Smooth muscle cell (in vitro differentiated cells): ENCODE data around the gene MYH11. TPM values are rescaled to one million over a fixed set of nuclear protein-coding genes. Genes with fewer than 3 reads are reported as not detected.
"Not testable (repeated sequence)": the region's sequence is repeated elsewhere in the genome, so short reads cannot be mapped to it uniquely, and the experiment has no call there.

Experiments
- DNase-seq: peaks from one replicate; lab custom pipeline; 2025; ENCODE audit not compliant: unreplicated experiment; lab: John Stamatoyannopoulos, UW
- H2AFZ ChIP-seq: fragments of 200-600 bp; sonication (generic); 2 replicates; pipeline ENCODE4 v1.6.0; 2016; ENCODE audit warnings: antibody characterized with exemption, low read depth, mild to moderate bottlenecking
- H3F3A ChIP-seq: fragments of 200-600 bp; sonication (generic); 2 replicates; pipeline ENCODE4 v1.6.0; 2017; ENCODE audit warnings: antibody characterized with exemption, low read depth
- H3K27ac ChIP-seq: fragments of 200-600 bp; sonication (generic); 2 replicates; pipeline ENCODE4 v1.5.1; 2016; ENCODE audit warnings: low read depth, mild to moderate bottlenecking
- H3K27me3 ChIP-seq: fragments of 200-600 bp; sonication (generic); 2 replicates; pipeline ENCODE4 v1.6.1; 2016; ENCODE audit warnings: low read depth, mild to moderate bottlenecking
- H3K36me3 ChIP-seq: fragments of 200-600 bp; sonication (generic); 2 replicates; pipeline ENCODE4 v1.5.1; 2016; ENCODE audit warnings: low read depth
- H3K4me1 ChIP-seq: fragments of 200-600 bp; sonication (generic); 2 replicates; pipeline ENCODE4 v1.5.1; 2016; ENCODE audit warnings: low read depth
- H3K4me2 ChIP-seq: fragments of 200-600 bp; sonication (generic); 2 replicates; pipeline ENCODE4 v1.6.0; 2016; ENCODE audit warnings: mild to moderate bottlenecking
- H3K4me3 ChIP-seq: fragments of 200-600 bp; sonication (generic); 2 replicates; pipeline ENCODE4 v1.5.1; 2016; ENCODE audit warnings: mild to moderate bottlenecking
- H3K79me2 ChIP-seq: fragments of 200-600 bp; sonication (generic); 2 replicates; pipeline ENCODE4 v1.6.0; 2016; ENCODE audit warnings: low read depth, mild to moderate bottlenecking
- H3K9ac ChIP-seq: fragments of 200-600 bp; sonication (generic); 2 replicates; pipeline ENCODE4 v1.6.0; 2016; ENCODE audit warnings: low read depth
- H3K9me3 ChIP-seq: fragments of 200-600 bp; sonication (generic); replicated peaks from 2 replicates; pipeline ENCODE4 v1.5.1; 2016; ENCODE audit warnings: low read depth
- H4K20me1 ChIP-seq: fragments of 200-600 bp; sonication (generic); 2 replicates; pipeline ENCODE4 v1.6.0; 2016; ENCODE audit warnings: low read depth
- WGBS: methylation state at CpG from one replicate; pipeline ENCODE4 v1.1.7; 2016; ENCODE audit warnings: low lambda C conversion rate; 5-methylcytosine and 5-hydroxymethylcytosine counted together
- polyA plus RNA-seq: library from polyadenylated mRNA; unstranded; fragments of >200 nt; fragmentation: Nextera tagmentation; extraction: Ambion mirVana; gene quantifications from 2 replicates; pipeline ENCODE4 v1.2.1, GENCODE V29; 2016
- total RNA-seq: library from RNA; depleted of rRNA; stranded (reverse); fragments of >200 nt; gene quantifications from 2 replicates; pipeline ENCODE4 v1.2.3, GENCODE V29; 2014
- TF ChIP-seq, protein P1 (sequence below): fragments of 200-600 bp; sonication (generic); IDR thresholded peaks from 2 replicates; pipeline ENCODE4 v1.5.1; 2017; ENCODE audit warnings: borderline replicate concordance, mild to moderate bottlenecking, antibody characterized with exemption; ENCODE audit not compliant: insufficient read depth, poor library complexity, severe bottlenecking

MYH11 gene
- total and polyA plus RNA-seq, 2 experiments from 2014 or later, result 0.58 TPM; not detected in 1

DNA sequence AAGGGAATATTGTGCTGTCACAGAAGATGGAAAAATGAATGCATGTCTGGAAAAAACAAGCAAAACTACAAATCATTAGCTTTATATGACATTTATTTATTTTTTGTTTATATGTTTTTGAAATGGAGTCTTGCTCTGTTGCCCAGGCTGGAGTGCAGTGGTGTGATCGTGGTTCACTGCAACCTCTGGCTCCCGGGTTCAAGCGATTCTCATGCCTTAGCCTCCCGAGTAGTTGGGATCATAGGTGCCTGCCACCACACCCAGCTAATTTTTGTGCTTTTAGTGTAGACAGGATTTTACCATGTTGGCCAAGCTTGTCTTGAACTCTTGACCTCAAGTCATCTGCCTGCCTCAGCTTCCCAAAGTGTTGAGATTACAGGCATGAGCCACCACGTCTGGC lies 198.3 kb downstream of the MYH11 start:
- H4K20me1 ChIP-seq, result peaks cover 72% of the 10 kb centered on the region
- 97% methylated on average over 5 of the region's 5 CpGs for WGBS

DNA sequence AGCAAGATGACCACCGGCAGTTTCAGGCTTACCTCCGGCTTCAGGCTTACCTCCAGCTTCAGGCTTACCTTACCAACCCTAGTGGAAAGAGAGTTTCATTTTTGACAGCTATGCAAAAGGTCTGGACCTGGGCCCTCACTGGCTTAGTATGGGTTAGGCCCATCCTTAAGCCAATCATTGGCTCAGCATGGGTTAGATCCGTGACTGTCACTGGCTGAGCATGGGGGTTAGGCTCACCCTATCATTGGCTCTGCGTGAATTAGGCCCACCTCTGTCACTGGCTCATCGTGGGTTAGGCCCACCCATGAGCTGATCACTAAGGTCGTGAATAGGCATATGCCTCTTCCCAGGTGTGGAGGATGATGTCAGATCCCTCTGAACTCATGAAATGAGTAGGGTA lies 198.7 kb downstream of the MYH11 start:
- no peak overlapping the region for H3K27ac ChIP-seq
- no peak overlapping the region for H2AFZ ChIP-seq
- no peaks in the 10 kb centered on the region for H3K36me3 ChIP-seq
- no peaks in the 10 kb centered on the region for H3K4me1 ChIP-seq
- no peaks in the 10 kb centered on the region for H3K9me3 ChIP-seq
- no peak overlapping the region for H3K4me3 ChIP-seq
- peaks cover 64% of the 10 kb centered on the region for H3K79me2 ChIP-seq
- no peaks in the 10 kb centered on the region for H3K27me3 ChIP-seq
- TF ChIP-seq, protein P1, sequence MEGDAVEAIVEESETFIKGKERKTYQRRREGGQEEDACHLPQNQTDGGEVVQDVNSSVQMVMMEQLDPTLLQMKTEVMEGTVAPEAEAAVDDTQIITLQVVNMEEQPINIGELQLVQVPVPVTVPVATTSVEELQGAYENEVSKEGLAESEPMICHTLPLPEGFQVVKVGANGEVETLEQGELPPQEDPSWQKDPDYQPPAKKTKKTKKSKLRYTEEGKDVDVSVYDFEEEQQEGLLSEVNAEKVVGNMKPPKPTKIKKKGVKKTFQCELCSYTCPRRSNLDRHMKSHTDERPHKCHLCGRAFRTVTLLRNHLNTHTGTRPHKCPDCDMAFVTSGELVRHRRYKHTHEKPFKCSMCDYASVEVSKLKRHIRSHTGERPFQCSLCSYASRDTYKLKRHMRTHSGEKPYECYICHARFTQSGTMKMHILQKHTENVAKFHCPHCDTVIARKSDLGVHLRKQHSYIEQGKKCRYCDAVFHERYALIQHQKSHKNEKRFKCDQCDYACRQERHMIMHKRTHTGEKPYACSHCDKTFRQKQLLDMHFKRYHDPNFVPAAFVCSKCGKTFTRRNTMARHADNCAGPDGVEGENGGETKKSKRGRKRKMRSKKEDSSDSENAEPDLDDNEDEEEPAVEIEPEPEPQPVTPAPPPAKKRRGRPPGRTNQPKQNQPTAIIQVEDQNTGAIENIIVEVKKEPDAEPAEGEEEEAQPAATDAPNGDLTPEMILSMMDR, result no peak
- no peak for DNase-seq
- no peak overlapping the region for H3K4me2 ChIP-seq
- WGBS, result 88% methylated on average over 6 of the region's 6 CpGs
- peaks cover 76% of the 10 kb centered on the region for H4K20me1 ChIP-seq
- no peak overlapping the region for H3K9ac ChIP-seq
- peaks cover 3% of the 10 kb centered on the region for H3F3A ChIP-seq

More for the DNA sequence above, 198.3 kb downstream of the MYH11 start:
- Histone ChIP-seq H3K4me3 (no peak overlapping the region), H3K4me2 (no peak overlapping the region), H2AFZ (no peak overlapping the region), H3K27ac (no peak overlapping the region), H3K9me3 (no peaks in the 10 kb centered on the region), H3K79me2 (peaks cover 65% of the 10 kb centered on the region), H3K4me1 (no peaks in the 10 kb centered on the region), H3K27me3 (no peaks in the 10 kb centered on the region), H3K36me3 (no peaks in the 10 kb centered on the region), H3F3A (no peaks in the 10 kb centered on the region), H3K9ac (no peak overlapping the region)
- no peak for DNase-seq
- TF ChIP-seq, protein P1, result no peak

DNA sequence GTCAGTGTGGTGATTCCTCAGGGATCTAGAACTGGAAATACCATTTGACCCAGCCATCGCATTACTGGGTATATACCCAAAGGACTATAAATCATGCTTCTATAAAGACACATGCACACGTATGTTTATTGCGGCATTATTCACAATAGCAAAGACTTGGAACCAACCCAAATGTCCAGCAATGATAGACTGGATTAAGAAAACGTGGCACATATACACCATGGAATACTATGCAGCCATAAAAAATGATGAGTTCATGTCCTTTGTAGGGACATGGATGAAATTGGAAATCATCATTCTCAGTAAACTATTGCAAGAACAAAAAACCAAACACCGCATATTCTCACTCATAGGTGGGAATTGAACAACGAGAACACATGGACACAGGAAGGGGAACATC lies 201.3 kb downstream of the MYH11 start:
- DNase-seq, H3K9ac ChIP-seq, H3K4me1 ChIP-seq, H3K27ac ChIP-seq, H3K27me3 ChIP-seq, H3K9me3 ChIP-seq, H3K4me3 ChIP-seq, H2AFZ ChIP-seq, H3K36me3 ChIP-seq, H3K4me2 ChIP-seq: not testable (repeated sequence)
- peaks cover 61% of the 10 kb centered on the region for H4K20me1 ChIP-seq
- peaks cover 79% of the 10 kb centered on the region for H3K79me2 ChIP-seq
- 100% methylated on average over 4 of the region's 6 CpGs for WGBS
- peaks cover 12% of the 10 kb centered on the region for H3F3A ChIP-seq

DNA sequence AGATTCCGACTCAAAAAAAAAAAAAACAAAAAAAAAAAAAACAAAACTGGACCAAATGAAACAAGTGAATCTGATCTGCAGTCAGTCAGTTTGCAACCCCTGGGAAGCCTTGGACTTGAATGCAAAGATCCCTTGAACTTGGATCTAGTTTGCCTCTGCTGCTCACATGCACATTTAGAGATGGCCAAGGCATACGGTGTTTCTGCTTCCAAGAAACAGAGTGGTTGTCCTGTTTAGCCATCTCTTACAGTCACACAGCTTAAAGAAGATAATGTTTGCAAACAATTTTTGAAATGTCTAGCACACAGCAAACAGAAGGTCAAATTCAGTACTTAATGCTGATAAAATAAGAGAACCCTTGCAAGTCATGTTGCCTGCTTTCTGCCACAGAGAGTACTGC lies 202.2 kb downstream of the MYH11 start:
- no peak for DNase-seq
- H4K20me1 ChIP-seq, result peaks cover 52% of the 10 kb centered on the region
- H3K4me3 ChIP-seq, result no peak overlapping the region
- no peaks in the 10 kb centered on the region for H3K27me3 ChIP-seq
- H3F3A ChIP-seq, result peaks cover 12% of the 10 kb centered on the region
- H3K4me1 ChIP-seq, result no peaks in the 10 kb centered on the region
- no peak overlapping the region for H2AFZ ChIP-seq
- peaks cover 80% of the 10 kb centered on the region for H3K79me2 ChIP-seq
- no peaks in the 10 kb centered on the region for H3K9me3 ChIP-seq
- no peak overlapping the region for H3K9ac ChIP-seq
- TF ChIP-seq, protein P1, result no peak
- no peak overlapping the region for H3K4me2 ChIP-seq
- 92% methylated on average over 2 of the region's 2 CpGs for WGBS
- no peaks in the 10 kb centered on the region for H3K36me3 ChIP-seq
- H3K27ac ChIP-seq, result no peak overlapping the region
